Measurements from ENCODE around the gene NAV2.

DNA sequence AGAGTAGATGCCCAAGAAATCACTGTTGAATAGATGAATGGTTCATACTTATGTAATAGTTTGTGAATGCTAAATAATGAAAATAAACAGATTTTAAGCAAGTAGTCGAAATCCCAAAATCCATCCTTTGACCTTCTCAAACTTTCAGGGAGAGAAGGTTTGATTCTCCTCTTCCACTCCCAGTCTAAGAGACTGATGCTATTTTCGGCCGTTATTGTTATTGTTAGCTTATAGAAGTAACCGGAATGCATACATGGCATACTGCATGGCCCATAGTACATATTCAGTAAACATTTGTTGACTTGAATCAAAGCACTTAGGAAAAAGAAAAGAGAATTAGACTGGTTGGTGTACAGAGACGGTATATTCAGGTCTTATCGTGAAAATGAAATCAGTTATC lies 76.6 kb downstream of the NAV2 start:
- TF ChIP-seq CTCF (IDR thresholded peaks at IDR 0.05) (no peak), POLR2A (IDR thresholded peaks at IDR 0.05) (no peak)

Measured in body of pancreas (tissue), 4 donors.